ENCODE data around the gene AMH.
"Not testable (repeated sequence)": the region's sequence is repeated elsewhere in the genome, so short reads cannot be mapped to it uniquely, and the experiment has no call there.

The AMH gene

GRCh38 chr19:2249010-2249866 is at the start of gene AMH:
Gene AMH, plus strand, starts transcription at chr19:2249323. Its CDS starts 10 bp downstream, at chr19:2249333.
- no peaks in the 10 kb centered on the region for H3K9me3 ChIP-seq (ENCODE audit: control insufficient read depth in 2 of 2, low read length in 2 of 2)
- peaks cover 11 to 12% of the 10 kb centered on the region in 2 donors for H3K4me1 ChIP-seq (ENCODE audit: control insufficient read depth in 2 of 2, insufficient read depth in 2 of 2, low read length in 2 of 2)
- peaks cover 34 to 35% of the 10 kb centered on the region in 2 donors for H3K36me3 ChIP-seq (ENCODE audit: control insufficient read depth in 2 of 2, insufficient read depth in 2 of 2, low read length in 2 of 2)
- no peak within 1 kb of the TSS for H3K4me3 ChIP-seq (ENCODE audit: low read length in 2 of 2)
- H3K27me3 ChIP-seq (ENCODE audit: control insufficient read depth in 2 of 2, insufficient read depth in 2 of 2, low read length in 2 of 2): peaks cover 20 to 38% of the 10 kb centered on the region in 2 donors
- H3K27ac ChIP-seq (ENCODE audit: low read depth in 2 of 2, low read length in 2 of 2): no peak within 1 kb of the TSS
- H3K9ac ChIP-seq (ENCODE audit: low read depth in 1 of 2, low read length in 2 of 2): no peak within 1 kb of the TSS

GRCh38 chr19:2199861-2200623 is 49.1 kb upstream of the AMH start:
- H3K9ac ChIP-seq (ENCODE audit: low read depth in 1 of 2, low read length in 2 of 2): no peak overlapping the region
- peaks cover 27 to 33% of the 10 kb centered on the region in 2 donors for H3K36me3 ChIP-seq (ENCODE audit: control insufficient read depth in 2 of 2, insufficient read depth in 2 of 2, low read length in 2 of 2)
- H3K9me3 ChIP-seq (ENCODE audit: control insufficient read depth in 2 of 2, low read length in 2 of 2): no peaks in the 10 kb centered on the region
- no peaks in the 10 kb centered on the region for H3K4me1 ChIP-seq (ENCODE audit: control insufficient read depth in 2 of 2, insufficient read depth in 2 of 2, low read length in 2 of 2)
- H3K4me3 ChIP-seq (ENCODE audit: low read length in 2 of 2): no peak overlapping the region
- no peak overlapping the region for H3K27ac ChIP-seq (ENCODE audit: low read depth in 2 of 2, low read length in 2 of 2)
- H3K27me3 ChIP-seq (ENCODE audit: control insufficient read depth in 2 of 2, insufficient read depth in 2 of 2, low read length in 2 of 2): no peaks in the 10 kb centered on the region

- H3K9ac ChIP-seq (ENCODE audit: low read depth in 1 of 2, low read length in 2 of 2); H3K4me1 ChIP-seq (ENCODE audit: control insufficient read depth in 2 of 2, insufficient read depth in 2 of 2, low read length in 2 of 2); H3K27me3 ChIP-seq (ENCODE audit: control insufficient read depth in 2 of 2, insufficient read depth in 2 of 2, low read length in 2 of 2); H3K9me3 ChIP-seq (ENCODE audit: control insufficient read depth in 2 of 2, low read length in 2 of 2); H3K4me3 ChIP-seq (ENCODE audit: low read length in 2 of 2); H3K27ac ChIP-seq (ENCODE audit: low read depth in 2 of 2, low read length in 2 of 2): not testable (repeated sequence)
- H3K36me3 ChIP-seq (ENCODE audit: control insufficient read depth in 2 of 2, insufficient read depth in 2 of 2, low read length in 2 of 2): peaks cover 24 to 30% of the 10 kb centered on the region in 2 donors
Measured at GRCh38 chr19:2200624-2201294, 48.4 kb upstream of the AMH start.

- no peak overlapping the region for H3K4me3 ChIP-seq (ENCODE audit: low read length in 2 of 2)
- H3K9ac ChIP-seq (ENCODE audit: low read depth in 1 of 2, low read length in 2 of 2): no peak overlapping the region
- H3K27me3 ChIP-seq (ENCODE audit: control insufficient read depth in 2 of 2, insufficient read depth in 2 of 2, low read length in 2 of 2): no peaks in the 10 kb centered on the region
- no peaks in the 10 kb centered on the region for H3K4me1 ChIP-seq (ENCODE audit: control insufficient read depth in 2 of 2, insufficient read depth in 2 of 2, low read length in 2 of 2)
- peaks cover 22 to 30% of the 10 kb centered on the region in 2 donors for H3K36me3 ChIP-seq (ENCODE audit: control insufficient read depth in 2 of 2, insufficient read depth in 2 of 2, low read length in 2 of 2)
- no peak overlapping the region for H3K27ac ChIP-seq (ENCODE audit: low read depth in 2 of 2, low read length in 2 of 2)
- no peaks in the 10 kb centered on the region for H3K9me3 ChIP-seq (ENCODE audit: control insufficient read depth in 2 of 2, low read length in 2 of 2)
Measured at GRCh38 chr19:2201473-2202148, 47.5 kb upstream of the AMH start.

- no peak overlapping the region for H3K9ac ChIP-seq (ENCODE audit: low read depth in 1 of 2, low read length in 2 of 2)
- H3K9me3 ChIP-seq (ENCODE audit: control insufficient read depth in 2 of 2, low read length in 2 of 2): no peaks in the 10 kb centered on the region
- no peak overlapping the region for H3K4me3 ChIP-seq (ENCODE audit: low read length in 2 of 2)
- no peaks in the 10 kb centered on the region for H3K27me3 ChIP-seq (ENCODE audit: control insufficient read depth in 2 of 2, insufficient read depth in 2 of 2, low read length in 2 of 2)
- peaks cover 28 to 32% of the 10 kb centered on the region in 2 donors for H3K36me3 ChIP-seq (ENCODE audit: control insufficient read depth in 2 of 2, insufficient read depth in 2 of 2, low read length in 2 of 2)
- no peak overlapping the region for H3K27ac ChIP-seq (ENCODE audit: low read depth in 2 of 2, low read length in 2 of 2)
- H3K4me1 ChIP-seq (ENCODE audit: control insufficient read depth in 2 of 2, insufficient read depth in 2 of 2, low read length in 2 of 2): no peaks in the 10 kb centered on the region
Measured at GRCh38 chr19:2202366-2202765, 46.8 kb upstream of the AMH start.

GRCh38 chr19:2207008-2207407 is 42.1 kb upstream of the AMH start:
- Histone ChIP-seq H3K9me3 (ENCODE audit: control insufficient read depth in 2 of 2, low read length in 2 of 2) (no peaks in the 10 kb centered on the region), H3K4me1 (ENCODE audit: control insufficient read depth in 2 of 2, insufficient read depth in 2 of 2, low read length in 2 of 2) (peaks cover 5 to 13% of the 10 kb centered on the region in 2 donors), H3K36me3 (ENCODE audit: control insufficient read depth in 2 of 2, insufficient read depth in 2 of 2, low read length in 2 of 2) (peaks cover 41 to 47% of the 10 kb centered on the region in 2 donors), H3K4me3 (ENCODE audit: low read length in 2 of 2) (no peak overlapping the region), H3K9ac (ENCODE audit: low read depth in 1 of 2, low read length in 2 of 2) (no peak overlapping the region), H3K27ac (ENCODE audit: low read depth in 2 of 2, low read length in 2 of 2) (no peak overlapping the region), H3K27me3 (ENCODE audit: control insufficient read depth in 2 of 2, insufficient read depth in 2 of 2, low read length in 2 of 2) (no peaks in the 10 kb centered on the region)

- H3K27ac ChIP-seq (ENCODE audit: low read depth in 2 of 2, low read length in 2 of 2): no peak overlapping the region
Measured at GRCh38 chr19:2207991-2208860, 40.9 kb upstream of the AMH start.

GRCh38 chr19:2208975-2209374 is 40.1 kb upstream of the AMH start:
- H3K36me3 ChIP-seq (ENCODE audit: control insufficient read depth in 2 of 2, insufficient read depth in 2 of 2, low read length in 2 of 2): peaks cover 38 to 41% of the 10 kb centered on the region in 2 donors
- peaks cover 17 to 30% of the 10 kb centered on the region in 2 donors for H3K4me1 ChIP-seq (ENCODE audit: control insufficient read depth in 2 of 2, insufficient read depth in 2 of 2, low read length in 2 of 2)
- no peak overlapping the region for H3K4me3 ChIP-seq (ENCODE audit: low read length in 2 of 2)
- H3K9me3 ChIP-seq (ENCODE audit: control insufficient read depth in 2 of 2, low read length in 2 of 2): no peaks in the 10 kb centered on the region
- no peaks in the 10 kb centered on the region for H3K27me3 ChIP-seq (ENCODE audit: control insufficient read depth in 2 of 2, insufficient read depth in 2 of 2, low read length in 2 of 2)
- no peak overlapping the region for H3K9ac ChIP-seq (ENCODE audit: low read depth in 1 of 2, low read length in 2 of 2)
- no peak overlapping the region for H3K27ac ChIP-seq (ENCODE audit: low read depth in 2 of 2, low read length in 2 of 2)

More at GRCh38 chr19:2207991-2208860, 40.9 kb upstream of the AMH start:
- H3K36me3 ChIP-seq (ENCODE audit: control insufficient read depth in 2 of 2, insufficient read depth in 2 of 2, low read length in 2 of 2): peaks cover 43 to 45% of the 10 kb centered on the region in 2 donors
- peaks cover 10 to 23% of the 10 kb centered on the region in 2 donors for H3K4me1 ChIP-seq (ENCODE audit: control insufficient read depth in 2 of 2, insufficient read depth in 2 of 2, low read length in 2 of 2)
- no peak overlapping the region for H3K4me3 ChIP-seq (ENCODE audit: low read length in 2 of 2)
- H3K9me3 ChIP-seq (ENCODE audit: control insufficient read depth in 2 of 2, low read length in 2 of 2): no peaks in the 10 kb centered on the region
- no peaks in the 10 kb centered on the region for H3K27me3 ChIP-seq (ENCODE audit: control insufficient read depth in 2 of 2, insufficient read depth in 2 of 2, low read length in 2 of 2)
- H3K9ac ChIP-seq (ENCODE audit: low read depth in 1 of 2, low read length in 2 of 2): no peak overlapping the region

- H3K4me1 ChIP-seq (ENCODE audit: control insufficient read depth in 2 of 2, insufficient read depth in 2 of 2, low read length in 2 of 2): peaks cover 19 to 34% of the 10 kb centered on the region in 2 donors
- no peak overlapping the region for H3K4me3 ChIP-seq (ENCODE audit: low read length in 2 of 2)
- H3K27ac ChIP-seq (ENCODE audit: low read depth in 2 of 2, low read length in 2 of 2): no peak overlapping the region
- H3K9me3 ChIP-seq (ENCODE audit: control insufficient read depth in 2 of 2, low read length in 2 of 2): no peaks in the 10 kb centered on the region
- no peaks in the 10 kb centered on the region for H3K27me3 ChIP-seq (ENCODE audit: control insufficient read depth in 2 of 2, insufficient read depth in 2 of 2, low read length in 2 of 2)
- peaks cover 38 to 44% of the 10 kb centered on the region in 2 donors for H3K36me3 ChIP-seq (ENCODE audit: control insufficient read depth in 2 of 2, insufficient read depth in 2 of 2, low read length in 2 of 2)
- H3K9ac ChIP-seq (ENCODE audit: low read depth in 1 of 2, low read length in 2 of 2): no peak overlapping the region
Measured at GRCh38 chr19:2209408-2209807, 39.7 kb upstream of the AMH start.

Data from mucosa of rectum (tissue), 2 donors.